MM.1S (cell line): Measurements from ENCODE around the gene LYSMD2.

Experiments
- DNase-seq: peaks from one replicate; pipeline ENCODE4 v3.0.0-alpha.2; 2015
- H2AFZ ChIP-seq: fragments of 300-600 bp; sonication (generic); 2 replicates; pipeline ENCODE4 v1.6.0; 2016; ENCODE audit warnings: antibody characterized with exemption, low read length
- H3F3A ChIP-seq: fragments of 300-600 bp; sonication (generic); 2 replicates; pipeline ENCODE4 v1.6.1; 2016; ENCODE audit warnings: mild to moderate bottlenecking, antibody characterized with exemption, low read length, moderate library complexity, mixed read lengths; ENCODE audit not compliant: insufficient read depth
- H3K27ac ChIP-seq: fragments of 300-600 bp; sonication (generic); 2 replicates; pipeline ENCODE4 v1.5.1; 2016; ENCODE audit warnings: mild to moderate bottlenecking, low read length
- H3K27me3 ChIP-seq: fragments of 300-600 bp; sonication (generic); replicated peaks from 2 replicates; pipeline ENCODE4 v1.6.0; 2016; ENCODE audit warnings: low read length; ENCODE audit not compliant: insufficient read depth
- H3K36me3 ChIP-seq: fragments of 300-600 bp; sonication (generic); replicated peaks from 2 replicates; pipeline ENCODE4 v1.6.1; 2016; ENCODE audit warnings: mild to moderate bottlenecking, low read length, mixed read lengths; ENCODE audit not compliant: insufficient read depth
- H3K4me1 ChIP-seq: fragments of 300-600 bp; sonication (generic); 2 replicates; pipeline ENCODE4 v1.6.1; 2016; ENCODE audit warnings: low read length, mixed read lengths
- H3K4me2 ChIP-seq: fragments of 300-600 bp; sonication (generic); 2 replicates; pipeline ENCODE4 v1.6.0; 2016; ENCODE audit warnings: low read depth, low read length
- H3K4me3 ChIP-seq: fragments of 300-600 bp; sonication (generic); 2 replicates; pipeline ENCODE4 v1.5.1; 2016; ENCODE audit warnings: low read length, mixed read lengths
- H3K79me2 ChIP-seq: fragments of 300-600 bp; sonication (generic); 2 replicates; pipeline ENCODE4 v1.6.1; 2016; ENCODE audit warnings: mixed run types, low read length, mixed read lengths
- H3K9ac ChIP-seq: fragments of 300-600 bp; sonication (generic); 2 replicates; pipeline ENCODE4 v1.6.1; 2016; ENCODE audit warnings: low read length, mixed read lengths
- H3K9me2 ChIP-seq: fragments of 300-600 bp; sonication (generic); replicated peaks from 2 replicates; pipeline ENCODE4 v1.6.1; 2016; ENCODE audit warnings: mild to moderate bottlenecking, low read length, mixed read lengths; ENCODE audit not compliant: insufficient read depth
- H3K9me3 ChIP-seq: fragments of 300-600 bp; sonication (generic); replicated peaks from 2 replicates; pipeline ENCODE4 v1.6.1; 2016; ENCODE audit warnings: mild to moderate bottlenecking, low read length, mixed read lengths; ENCODE audit not compliant: insufficient read depth
- H4K20me1 ChIP-seq: fragments of 300-600 bp; sonication (generic); 2 replicates; pipeline ENCODE4 v1.6.1; 2016; ENCODE audit warnings: mild to moderate bottlenecking, low read length, moderate library complexity, mixed read lengths; ENCODE audit not compliant: insufficient read depth
- EZH2 ChIP-seq: fragments of 300-600 bp; sonication (generic); optimal IDR thresholded peaks from 2 replicates; pipeline ENCODE3; 2017; ENCODE audit warnings: low read depth, mild to moderate bottlenecking, antibody characterized with exemption, low read length, mixed read lengths
- EZH2phosphoT487 ChIP-seq: fragments of 300-600 bp; sonication (generic); IDR thresholded peaks from 2 replicates; pipeline ENCODE4 v1.6.1; 2018; ENCODE audit warnings: antibody characterized with exemption, low read length
- TF ChIP-seq, protein P1 (sequence below): fragments of 300-600 bp; sonication (generic); IDR thresholded peaks from 2 replicates; pipeline ENCODE4 v1.5.1; 2016; ENCODE audit warnings: antibody characterized with exemption, low read length, mixed read lengths

Gene LYSMD2

GRCh38 chr15:51681303-51681963 is 56.0 kb downstream of the LYSMD2 start, which contains the start of gene SCG3:
Gene SCG3, plus strand, starts transcription at chr15:51681503. Its CDS starts 253 bp downstream, at chr15:51681756.
- Histone ChIP-seq H3K4me3 (no peak within 1 kb of the TSS), H3K27me3 (no peaks in the 10 kb centered on the region), H3K4me2 (no peak within 1 kb of the TSS), H3K79me2 (no peaks in the 10 kb centered on the region), H3K27ac (no peak within 1 kb of the TSS), H4K20me1 (no peaks in the 10 kb centered on the region), H3K9ac (no peak within 1 kb of the TSS), H2AFZ (no peak within 1 kb of the TSS), H3K4me1 (no peaks in the 10 kb centered on the region), H3K9me3 (no peaks in the 10 kb centered on the region), H3F3A (no peaks in the 10 kb centered on the region), H3K36me3 (no peaks in the 10 kb centered on the region), H3K9me2 (no peaks in the 10 kb centered on the region)
- no peak for DNase-seq
- TF ChIP-seq EZH2phosphoT487, result no peak
- no peak for TF ChIP-seq EZH2
- TF ChIP-seq, protein P1, sequence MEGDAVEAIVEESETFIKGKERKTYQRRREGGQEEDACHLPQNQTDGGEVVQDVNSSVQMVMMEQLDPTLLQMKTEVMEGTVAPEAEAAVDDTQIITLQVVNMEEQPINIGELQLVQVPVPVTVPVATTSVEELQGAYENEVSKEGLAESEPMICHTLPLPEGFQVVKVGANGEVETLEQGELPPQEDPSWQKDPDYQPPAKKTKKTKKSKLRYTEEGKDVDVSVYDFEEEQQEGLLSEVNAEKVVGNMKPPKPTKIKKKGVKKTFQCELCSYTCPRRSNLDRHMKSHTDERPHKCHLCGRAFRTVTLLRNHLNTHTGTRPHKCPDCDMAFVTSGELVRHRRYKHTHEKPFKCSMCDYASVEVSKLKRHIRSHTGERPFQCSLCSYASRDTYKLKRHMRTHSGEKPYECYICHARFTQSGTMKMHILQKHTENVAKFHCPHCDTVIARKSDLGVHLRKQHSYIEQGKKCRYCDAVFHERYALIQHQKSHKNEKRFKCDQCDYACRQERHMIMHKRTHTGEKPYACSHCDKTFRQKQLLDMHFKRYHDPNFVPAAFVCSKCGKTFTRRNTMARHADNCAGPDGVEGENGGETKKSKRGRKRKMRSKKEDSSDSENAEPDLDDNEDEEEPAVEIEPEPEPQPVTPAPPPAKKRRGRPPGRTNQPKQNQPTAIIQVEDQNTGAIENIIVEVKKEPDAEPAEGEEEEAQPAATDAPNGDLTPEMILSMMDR, result no peak

GRCh38 chr15:51680321-51680720 is 57.1 kb downstream of the LYSMD2 start:
- no peaks in the 10 kb centered on the region for H3K36me3 ChIP-seq
- H3K4me2 ChIP-seq, result no peak overlapping the region
- TF ChIP-seq EZH2 (no peak), EZH2phosphoT487 (no peak)
- TF ChIP-seq, protein P1, result no peak
- no peak overlapping the region for H2AFZ ChIP-seq
- no peak overlapping the region for H3K9ac ChIP-seq
- no peak for DNase-seq
- no peaks in the 10 kb centered on the region for H4K20me1 ChIP-seq
- no peak overlapping the region for H3K4me3 ChIP-seq
- no peaks in the 10 kb centered on the region for H3K4me1 ChIP-seq
- H3K27me3 ChIP-seq, result no peaks in the 10 kb centered on the region
- H3K27ac ChIP-seq, result no peak overlapping the region
- no peaks in the 10 kb centered on the region for H3K9me3 ChIP-seq
- no peaks in the 10 kb centered on the region for H3F3A ChIP-seq
- no peaks in the 10 kb centered on the region for H3K9me2 ChIP-seq
- H3K79me2 ChIP-seq, result no peaks in the 10 kb centered on the region

DNA sequence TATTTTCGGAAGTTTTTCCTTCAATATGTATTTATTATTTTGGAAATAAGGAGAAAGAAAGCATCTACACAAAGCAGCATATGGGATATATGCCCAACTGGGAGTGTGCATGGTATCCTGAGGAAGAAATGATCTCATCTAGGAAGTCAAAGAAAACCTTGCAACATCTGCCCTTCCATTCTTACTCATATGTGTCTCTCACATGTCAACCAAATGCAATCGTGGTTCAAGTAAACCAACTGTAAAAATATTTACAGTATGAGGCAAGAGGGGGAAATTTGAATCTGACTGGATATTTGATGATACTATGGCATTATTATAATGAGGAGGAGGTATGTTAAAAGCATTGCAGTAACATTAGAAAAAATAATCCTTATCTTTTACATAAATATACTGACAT is 59.4 kb downstream of the LYSMD2 start:
- H3K4me2 ChIP-seq, result no peak overlapping the region
- H3K9me2 ChIP-seq, result no peaks in the 10 kb centered on the region
- H3K4me1 ChIP-seq, result no peaks in the 10 kb centered on the region
- no peaks in the 10 kb centered on the region for H3K27me3 ChIP-seq
- H2AFZ ChIP-seq, result no peak overlapping the region
- H3K79me2 ChIP-seq, result no peaks in the 10 kb centered on the region
- no peaks in the 10 kb centered on the region for H3K36me3 ChIP-seq
- H3K9me3 ChIP-seq, result no peaks in the 10 kb centered on the region
- H4K20me1 ChIP-seq, result no peaks in the 10 kb centered on the region
- H3K9ac ChIP-seq, result no peak overlapping the region
- H3K4me3 ChIP-seq, result no peak overlapping the region
- TF ChIP-seq, protein P1, result no peak
- TF ChIP-seq EZH2, result no peak
- TF ChIP-seq EZH2phosphoT487, result no peak
- H3K27ac ChIP-seq, result no peak overlapping the region
- no peak for DNase-seq
- no peaks in the 10 kb centered on the region for H3F3A ChIP-seq
